AG10803 (cell line): ENCODE measurements around the gene SHLD2.
"Not testable (repeated sequence)": the region's sequence is repeated elsewhere in the genome, so short reads cannot be mapped to it uniquely, and the experiment has no call there.

ENCODE experiments used
- DNase-seq: peaks from one replicate; pipeline ENCODE4 v3.0.0; 2010; ENCODE audit warnings: low read depth
- H3K4me3 ChIP-seq: 2 replicates; pipeline ENCODE4 v1.5.1; 2011; ENCODE audit warnings: mild to moderate bottlenecking, low read length, control low read depth
- TF ChIP-seq, protein P1 (sequence below): conservative IDR thresholded peaks from 2 replicates; pipeline ENCODE4 v1.5.1; 2011; ENCODE audit warnings: mild to moderate bottlenecking, low read length, control low read depth, inconsistent platforms

Gene SHLD2

GRCh38 chr10:87079106-87079836 is 15.7 kb upstream of the SHLD2 start:
- TF ChIP-seq, protein P1, sequence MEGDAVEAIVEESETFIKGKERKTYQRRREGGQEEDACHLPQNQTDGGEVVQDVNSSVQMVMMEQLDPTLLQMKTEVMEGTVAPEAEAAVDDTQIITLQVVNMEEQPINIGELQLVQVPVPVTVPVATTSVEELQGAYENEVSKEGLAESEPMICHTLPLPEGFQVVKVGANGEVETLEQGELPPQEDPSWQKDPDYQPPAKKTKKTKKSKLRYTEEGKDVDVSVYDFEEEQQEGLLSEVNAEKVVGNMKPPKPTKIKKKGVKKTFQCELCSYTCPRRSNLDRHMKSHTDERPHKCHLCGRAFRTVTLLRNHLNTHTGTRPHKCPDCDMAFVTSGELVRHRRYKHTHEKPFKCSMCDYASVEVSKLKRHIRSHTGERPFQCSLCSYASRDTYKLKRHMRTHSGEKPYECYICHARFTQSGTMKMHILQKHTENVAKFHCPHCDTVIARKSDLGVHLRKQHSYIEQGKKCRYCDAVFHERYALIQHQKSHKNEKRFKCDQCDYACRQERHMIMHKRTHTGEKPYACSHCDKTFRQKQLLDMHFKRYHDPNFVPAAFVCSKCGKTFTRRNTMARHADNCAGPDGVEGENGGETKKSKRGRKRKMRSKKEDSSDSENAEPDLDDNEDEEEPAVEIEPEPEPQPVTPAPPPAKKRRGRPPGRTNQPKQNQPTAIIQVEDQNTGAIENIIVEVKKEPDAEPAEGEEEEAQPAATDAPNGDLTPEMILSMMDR = no peak
- DNase-seq = no peak
- H3K4me3 ChIP-seq = no peak overlapping the region

DNA sequence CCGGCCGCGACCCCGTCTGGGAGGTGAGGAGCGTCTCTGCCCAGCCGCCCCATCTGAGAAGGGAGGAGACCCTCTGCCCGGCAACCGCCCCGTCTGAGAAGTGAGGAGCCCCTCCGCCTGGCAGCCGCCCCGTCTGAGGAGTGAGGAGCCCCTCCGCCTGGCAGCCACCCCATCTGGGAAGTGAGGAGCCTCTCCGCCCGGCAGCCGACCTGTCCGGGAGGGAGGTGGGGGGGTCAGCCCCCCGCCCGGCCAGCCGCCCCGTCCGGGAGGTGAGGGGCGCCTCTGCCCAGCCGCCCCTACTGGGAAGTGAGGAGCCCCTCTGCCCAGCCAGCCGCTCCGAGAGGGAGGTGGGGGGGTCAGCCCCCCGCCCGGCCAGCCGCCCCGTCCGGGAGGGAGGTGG is 14.4 kb upstream of the SHLD2 start:
- not testable (repeated sequence) for H3K4me3 ChIP-seq, DNase-seq

- not testable (repeated sequence) for DNase-seq, H3K4me3 ChIP-seq
Measured at GRCh38 chr10:87081574-87081973, 13.4 kb upstream of the SHLD2 start.

DNA sequence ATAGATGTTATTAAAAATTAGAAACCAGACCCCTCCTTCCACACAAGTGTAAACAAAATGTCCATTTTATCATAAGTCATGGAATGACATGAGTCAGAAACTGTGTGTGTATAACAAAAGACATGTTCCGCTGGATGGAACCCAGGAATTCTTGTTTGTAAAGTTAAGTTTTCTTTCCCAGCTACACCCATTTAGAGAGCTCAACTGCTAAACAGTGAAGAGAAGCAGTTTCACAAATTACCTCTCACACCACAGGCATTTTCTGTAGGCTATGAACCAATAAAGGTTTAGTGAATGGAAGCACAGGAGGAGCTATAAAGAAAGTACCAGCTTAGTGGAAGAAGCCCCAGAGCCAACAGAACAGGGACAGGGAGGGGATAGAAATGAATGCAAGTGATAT is 12.8 kb upstream of the SHLD2 start:
- DNase-seq = peak; percentile 79
- not testable (repeated sequence) for H3K4me3 ChIP-seq

GRCh38 chr10:87083576-87084290 is 11.3 kb upstream of the SHLD2 start:
- DNase-seq = peak; percentile 72
- not testable (repeated sequence) for H3K4me3 ChIP-seq

DNA sequence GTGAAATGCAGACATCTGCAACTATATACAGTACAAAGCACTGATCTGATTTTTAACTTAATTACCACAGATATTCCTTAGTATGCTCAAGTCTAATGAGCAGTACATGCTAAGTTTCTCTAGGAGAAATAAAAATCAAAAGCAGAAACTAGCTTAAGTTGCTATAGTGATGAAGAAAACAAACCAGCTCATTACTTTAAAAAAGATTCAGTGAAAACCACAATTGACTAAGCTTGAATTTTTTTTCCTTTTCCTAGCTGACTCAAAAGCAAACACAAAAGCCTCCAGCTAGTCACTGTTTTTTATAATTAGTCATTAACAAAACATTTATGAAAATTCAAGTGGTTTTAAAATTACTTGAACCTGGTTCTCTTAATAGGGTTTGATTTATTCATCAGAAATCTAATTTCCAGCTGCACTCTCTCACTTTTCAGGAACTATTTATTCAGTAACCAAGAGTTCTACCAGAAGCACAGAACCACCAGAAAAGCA is 10.7 kb upstream of the SHLD2 start:
- H3K4me3 ChIP-seq = not testable (repeated sequence)
- peak; percentile 85 for DNase-seq

DNA sequence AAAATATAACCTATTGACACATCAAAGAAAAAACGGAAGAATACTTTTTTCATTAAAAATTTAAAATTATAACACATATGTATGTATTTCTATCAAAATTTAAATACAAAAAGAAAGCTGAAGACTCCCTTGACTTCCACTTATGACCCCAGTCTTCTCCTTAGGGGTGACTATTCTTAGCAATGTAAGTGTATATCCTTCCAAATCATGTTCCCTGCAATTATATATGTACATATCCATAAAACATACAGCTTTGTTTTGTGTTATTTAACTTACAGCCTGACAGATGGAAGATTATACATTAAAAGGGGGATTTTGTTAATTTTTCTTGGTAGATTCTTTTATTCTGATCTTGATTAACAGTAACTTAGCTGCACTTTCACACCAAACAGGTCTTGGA is 9.5 kb upstream of the SHLD2 start:
- TF ChIP-seq, protein P1 = no peak
- H3K4me3 ChIP-seq = no peak overlapping the region
- no peak for DNase-seq

DNA sequence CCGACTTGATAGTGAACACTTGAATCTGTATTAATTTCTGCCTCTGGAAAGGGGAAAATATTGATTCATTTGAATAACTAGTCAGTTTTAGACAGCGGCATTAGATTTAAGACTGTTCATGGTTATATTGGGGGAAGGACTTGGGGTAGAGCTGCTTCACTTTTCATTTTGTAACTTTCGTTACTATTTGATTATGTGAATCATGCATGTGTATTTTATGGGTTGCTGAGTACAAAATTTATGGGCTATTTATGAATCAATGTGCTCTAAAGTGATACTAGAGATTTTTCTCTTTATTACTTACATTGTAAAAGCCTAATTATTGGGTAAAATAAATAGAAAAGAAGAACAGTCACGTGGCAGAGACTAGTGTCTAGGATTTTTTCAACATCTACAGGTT is 5.3 kb upstream of the SHLD2 start:
- no peak overlapping the region for H3K4me3 ChIP-seq
- TF ChIP-seq, protein P1 = no peak
- no peak for DNase-seq

DNA sequence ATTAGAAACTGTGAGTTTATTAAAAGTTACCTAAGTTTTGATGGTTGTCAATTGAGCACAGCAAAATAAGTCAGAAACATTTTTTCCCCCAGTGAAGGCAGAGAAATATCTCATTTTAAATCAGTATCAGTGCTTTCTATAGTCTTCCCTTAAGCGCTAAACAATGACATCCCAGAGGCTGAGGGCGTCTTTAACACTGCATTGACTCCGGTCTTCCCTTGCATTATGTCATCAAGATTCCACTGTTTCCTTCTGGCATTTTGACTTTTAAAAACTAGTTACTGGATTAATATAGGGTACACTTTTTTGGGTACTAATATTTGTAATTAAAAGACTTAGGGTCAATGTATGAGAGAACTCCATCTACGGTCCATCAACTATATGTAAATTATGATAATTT is 4.2 kb upstream of the SHLD2 start:
- DNase-seq = no peak
- TF ChIP-seq, protein P1 = no peak
- no peak overlapping the region for H3K4me3 ChIP-seq
